ENCODE results near the gene ADGRG1.

ADGRG1 gene

GRCh38 chr16:57683636-57684545, 55.5 kb downstream of the ADGRG1 start:
- H3K36me3 Mint-ChIP-seq: no peaks in the 10 kb centered on the region
- H3K4me3 Mint-ChIP-seq: no peak overlapping the region
- H3K9me3 Mint-ChIP-seq: no peaks in the 10 kb centered on the region
- no peaks in the 10 kb centered on the region for H3K27me3 Mint-ChIP-seq
- peaks cover 3% of the 10 kb centered on the region for H3K4me1 Mint-ChIP-seq
- H3K27ac Mint-ChIP-seq: no peak overlapping the region

DNA sequence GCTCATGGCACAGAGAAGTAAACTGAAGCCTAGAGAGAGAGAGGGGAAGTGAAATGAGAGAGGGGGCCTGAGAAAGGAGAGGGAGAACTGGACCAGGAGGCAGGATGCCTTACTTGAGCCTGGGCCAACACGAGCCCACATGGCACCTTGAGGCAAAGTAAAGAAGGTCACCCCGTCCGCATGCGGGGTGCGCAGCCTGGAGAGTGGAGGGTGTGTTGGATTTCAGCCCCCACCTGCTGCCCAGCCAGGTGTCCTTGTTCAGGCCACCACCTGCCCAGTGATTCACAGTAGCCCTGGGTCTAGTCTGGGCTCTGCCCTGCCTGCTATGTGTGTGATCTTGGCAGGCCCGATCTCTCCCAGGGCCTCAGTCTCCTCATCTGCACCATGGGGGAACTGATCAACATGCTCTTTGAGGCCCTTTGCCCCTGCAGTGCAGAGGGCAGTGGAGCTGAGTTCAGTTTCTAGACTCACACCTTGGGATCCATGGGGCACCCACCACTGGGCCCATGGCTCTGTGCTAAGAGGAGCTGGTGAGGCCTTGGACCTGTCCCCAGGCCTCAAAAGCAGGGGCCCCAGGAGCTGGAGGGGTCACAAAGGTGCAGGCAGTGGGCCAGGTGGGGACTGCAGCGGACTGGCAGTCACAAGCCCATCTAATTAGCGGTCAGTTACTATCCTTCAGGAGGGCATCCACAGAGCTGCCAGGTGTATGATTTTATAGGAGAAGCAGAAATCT, 56.4 kb downstream of the ADGRG1 start:
- no peak overlapping the region for H3K27ac Mint-ChIP-seq

DNA sequence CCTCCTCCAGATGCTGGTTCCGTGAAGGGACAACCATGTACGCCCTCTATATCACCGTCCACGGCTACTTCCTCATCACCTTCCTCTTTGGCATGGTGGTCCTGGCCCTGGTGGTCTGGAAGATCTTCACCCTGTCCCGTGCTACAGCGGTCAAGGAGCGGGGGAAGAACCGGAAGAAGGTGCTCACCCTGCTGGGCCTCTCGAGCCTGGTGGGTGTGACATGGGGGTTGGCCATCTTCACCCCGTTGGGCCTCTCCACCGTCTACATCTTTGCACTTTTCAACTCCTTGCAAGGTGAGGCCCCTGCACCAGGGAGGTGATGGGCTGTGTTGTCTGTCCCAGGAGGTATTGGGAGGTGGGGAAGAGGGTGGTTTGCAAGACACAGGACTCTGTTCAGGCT, 57.2 kb downstream of the ADGRG1 start:
- no peak overlapping the region for H3K27ac Mint-ChIP-seq
- no peaks in the 10 kb centered on the region for H3K9me3 Mint-ChIP-seq
- H3K4me3 Mint-ChIP-seq: no peak overlapping the region
- no peaks in the 10 kb centered on the region for H3K36me3 Mint-ChIP-seq
- peaks cover 14% of the 10 kb centered on the region for H3K4me1 Mint-ChIP-seq
- no peaks in the 10 kb centered on the region for H3K27me3 Mint-ChIP-seq

More for the DNA sequence above, 56.4 kb downstream of the ADGRG1 start:
- no peak overlapping the region for H3K4me3 Mint-ChIP-seq
- no peaks in the 10 kb centered on the region for H3K9me3 Mint-ChIP-seq
- peaks cover 11% of the 10 kb centered on the region for H3K4me1 Mint-ChIP-seq
- H3K27me3 Mint-ChIP-seq: no peaks in the 10 kb centered on the region
- no peaks in the 10 kb centered on the region for H3K36me3 Mint-ChIP-seq

DNA sequence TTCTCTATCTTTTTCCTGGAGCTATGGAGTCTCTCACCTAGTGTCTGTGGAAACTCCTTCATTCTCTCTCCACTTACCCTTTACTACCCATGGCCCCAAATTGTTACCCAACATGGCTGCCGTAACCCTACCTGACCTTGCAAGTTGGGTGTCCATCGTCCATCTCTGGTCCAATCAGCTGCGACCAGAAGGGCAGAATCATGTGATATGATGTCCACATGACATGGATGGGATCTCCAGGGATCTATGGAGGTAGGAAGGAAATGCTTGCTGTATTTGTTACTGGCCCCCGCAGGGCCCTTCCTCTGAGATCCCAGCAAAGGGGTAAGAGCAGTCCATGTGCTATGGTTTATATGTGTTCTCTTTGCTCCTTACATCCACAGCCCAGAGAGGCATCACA, 58.1 kb downstream of the ADGRG1 start:
- Mint-ChIP-seq H3K4me3 (no peak overlapping the region), H3K27me3 (no peaks in the 10 kb centered on the region), H3K4me1 (peaks cover 17% of the 10 kb centered on the region), H3K27ac (no peak overlapping the region), H3K36me3 (no peaks in the 10 kb centered on the region), H3K9me3 (no peaks in the 10 kb centered on the region)

- Mint-ChIP-seq H3K27me3 (no peaks in the 10 kb centered on the region), H3K4me3 (no peak overlapping the region), H3K36me3 (no peaks in the 10 kb centered on the region), H3K27ac (no peak overlapping the region), H3K9me3 (no peaks in the 10 kb centered on the region), H3K4me1 (peaks cover 17% of the 10 kb centered on the region)
Observed at GRCh38 chr16:57687363-57687929, 59.0 kb downstream of the ADGRG1 start.

GRCh38 chr16:57688487-57688986, 60.1 kb downstream of the ADGRG1 start:
- Mint-ChIP-seq H3K4me1 (peaks cover 17% of the 10 kb centered on the region), H3K36me3 (no peaks in the 10 kb centered on the region), H3K4me3 (no peak overlapping the region), H3K27me3 (no peaks in the 10 kb centered on the region), H3K27ac (no peak overlapping the region), H3K9me3 (no peaks in the 10 kb centered on the region)

- Mint-ChIP-seq H3K36me3 (no peaks in the 10 kb centered on the region), H3K27me3 (no peaks in the 10 kb centered on the region), H3K4me3 (peak overlapping the region; percentile 76), H3K9me3 (no peaks in the 10 kb centered on the region), H3K27ac (peak overlapping the region; percentile 68), H3K4me1 (peaks cover 17% of the 10 kb centered on the region)
Observed at GRCh38 chr16:57688987-57689761, 60.7 kb downstream of the ADGRG1 start.

DNA sequence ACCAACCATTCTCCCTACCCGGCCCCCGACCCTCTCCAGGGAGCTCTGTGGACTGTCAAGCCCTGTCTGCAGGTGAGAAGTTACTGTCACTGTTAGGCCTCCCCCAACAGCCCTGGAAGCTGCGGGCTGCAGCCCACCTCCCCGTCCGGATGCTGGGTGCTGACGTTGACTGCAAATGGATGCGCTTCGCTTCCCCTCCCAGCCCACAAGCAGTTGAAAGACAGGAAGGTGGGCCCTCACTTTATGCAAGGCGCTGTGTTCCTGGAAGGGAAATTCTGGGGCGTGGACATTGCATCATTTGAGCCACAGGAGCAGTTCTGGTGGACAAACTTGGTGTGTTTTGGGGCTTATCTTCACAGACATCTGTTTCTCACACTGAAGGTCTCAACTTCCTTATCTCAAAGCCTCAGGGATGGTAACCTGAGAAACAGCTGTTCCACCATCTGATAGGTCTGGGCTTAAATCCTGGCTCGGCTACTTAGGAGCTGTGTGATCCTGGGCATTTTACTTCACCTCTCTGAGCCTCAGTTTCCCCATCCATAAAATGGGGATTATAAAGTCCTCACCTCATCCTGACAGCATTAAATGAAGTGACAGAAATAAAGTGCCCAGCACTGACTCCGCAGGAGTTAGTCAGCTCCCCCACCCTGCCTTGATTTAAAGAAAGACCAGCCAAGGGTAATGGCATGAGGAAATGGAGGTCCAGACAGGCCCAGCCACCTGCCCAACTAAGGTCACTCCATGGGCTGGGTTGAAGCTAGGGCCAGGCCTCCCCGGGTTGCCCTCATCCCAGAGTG, 61.5 kb downstream of the ADGRG1 start:
- Mint-ChIP-seq H3K27me3 (no peaks in the 10 kb centered on the region), H3K4me3 (peak overlapping the region; percentile 15), H3K36me3 (no peaks in the 10 kb centered on the region), H3K9me3 (no peaks in the 10 kb centered on the region), H3K27ac (no peak overlapping the region), H3K4me1 (peaks cover 23% of the 10 kb centered on the region)

DNA sequence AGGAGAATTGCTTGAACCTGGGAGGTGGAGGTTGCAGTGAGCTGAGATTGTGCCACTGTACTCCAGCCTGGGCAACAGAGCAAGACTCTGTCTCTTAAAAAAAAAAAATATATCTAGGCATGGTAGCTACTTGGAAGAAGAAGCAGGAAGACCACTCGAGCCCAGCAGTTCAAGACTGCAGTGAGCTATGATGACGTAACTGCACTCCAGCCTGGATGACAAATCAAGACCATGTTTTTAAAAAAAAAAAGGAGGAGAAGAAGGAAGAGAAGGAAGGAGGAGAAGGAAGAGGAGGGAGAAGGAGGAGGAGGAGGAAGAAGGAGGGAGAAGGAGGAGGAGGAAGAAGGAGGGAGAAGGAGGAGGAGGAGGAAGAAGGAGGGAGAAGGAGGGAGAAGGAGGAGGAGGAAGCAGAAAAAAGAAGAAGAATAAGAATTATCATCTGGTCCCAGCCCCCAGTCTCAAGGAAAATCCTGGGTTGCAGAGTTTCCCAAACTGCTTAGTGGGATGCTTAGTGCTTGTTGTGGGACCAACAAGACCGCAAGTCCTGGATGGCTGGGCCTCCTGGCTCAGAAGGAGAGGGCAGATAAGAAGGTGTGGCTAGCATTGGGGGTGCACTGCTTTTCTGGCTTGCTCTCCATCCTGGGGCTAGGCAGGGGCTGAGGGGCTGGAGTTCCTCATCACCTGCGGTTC, 62.5 kb downstream of the ADGRG1 start:
- H3K27me3 Mint-ChIP-seq: no peaks in the 10 kb centered on the region
- no peak overlapping the region for H3K27ac Mint-ChIP-seq
- H3K36me3 Mint-ChIP-seq: no peaks in the 10 kb centered on the region
- peaks cover 29% of the 10 kb centered on the region for H3K4me1 Mint-ChIP-seq
- no peaks in the 10 kb centered on the region for H3K9me3 Mint-ChIP-seq
- no peak overlapping the region for H3K4me3 Mint-ChIP-seq

- Mint-ChIP-seq H3K36me3 (no peaks in the 10 kb centered on the region), H3K27ac (no peak overlapping the region), H3K4me1 (peaks cover 29% of the 10 kb centered on the region), H3K9me3 (no peaks in the 10 kb centered on the region), H3K4me3 (no peak overlapping the region), H3K27me3 (no peaks in the 10 kb centered on the region)
Observed at GRCh38 chr16:57692636-57693035, 64.2 kb downstream of the ADGRG1 start.

DNA sequence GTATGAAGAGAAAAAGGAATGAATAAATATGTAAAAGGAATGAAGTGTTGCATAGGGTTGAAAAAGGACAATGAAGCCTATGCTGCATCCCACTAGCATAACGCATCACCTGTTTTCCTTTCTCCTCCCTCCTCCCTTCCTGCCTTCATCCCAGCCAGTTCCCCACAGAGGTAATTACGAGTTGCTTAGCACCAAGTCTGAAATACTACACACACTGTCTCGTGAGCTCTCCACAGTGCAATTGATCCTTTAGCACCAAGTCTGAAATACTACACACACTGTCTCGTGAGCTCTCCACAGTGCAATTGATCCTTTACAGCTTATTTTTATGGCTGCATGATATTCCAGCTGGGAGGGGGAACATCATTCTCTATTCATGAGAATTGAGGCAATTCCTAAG, 65.1 kb downstream of the ADGRG1 start:
- no peak overlapping the region for H3K4me3 Mint-ChIP-seq
- no peaks in the 10 kb centered on the region for H3K36me3 Mint-ChIP-seq
- H3K27ac Mint-ChIP-seq: no peak overlapping the region
- H3K27me3 Mint-ChIP-seq: no peaks in the 10 kb centered on the region
- peaks cover 29% of the 10 kb centered on the region for H3K4me1 Mint-ChIP-seq
- no peaks in the 10 kb centered on the region for H3K9me3 Mint-ChIP-seq

- H3K4me1 Mint-ChIP-seq: peaks cover 26% of the 10 kb centered on the region
- H3K36me3 Mint-ChIP-seq: no peaks in the 10 kb centered on the region
- H3K27ac Mint-ChIP-seq: no peak overlapping the region
- no peak overlapping the region for H3K4me3 Mint-ChIP-seq
- no peaks in the 10 kb centered on the region for H3K9me3 Mint-ChIP-seq
- no peaks in the 10 kb centered on the region for H3K27me3 Mint-ChIP-seq
Observed at GRCh38 chr16:57694231-57694724, 65.8 kb downstream of the ADGRG1 start.

- H3K36me3 Mint-ChIP-seq: no peaks in the 10 kb centered on the region
- H3K9me3 Mint-ChIP-seq: no peaks in the 10 kb centered on the region
- H3K27ac Mint-ChIP-seq: no peak within 1 kb of the TSS
- H3K4me1 Mint-ChIP-seq: peaks cover 19% of the 10 kb centered on the region
- H3K27me3 Mint-ChIP-seq: no peaks in the 10 kb centered on the region
- no peak within 1 kb of the TSS for H3K4me3 Mint-ChIP-seq
Observed at GRCh38 chr16:57694725-57695679, 66.6 kb downstream of the ADGRG1 start, which contains the start of gene DRC7. TSS of gene DRC7 (plus strand) at chr16:57694806. CDS start at chr16:57697950, 3,144 bp downstream.

Data from activated naive CD4-positive, alpha-beta T cell treated with anti-CD3 and anti-CD28 coated beads, Interleukin-2, amount 50 U/mL, for 24 hours (primary cell).